SK-N-SH (cell line): ENCODE measurements around the gene HBA1. TPM values are rescaled to one million over a fixed set of nuclear protein-coding genes. Genes with fewer than 3 reads are reported as not detected.
"Not testable (repeated sequence)": the region's sequence is repeated elsewhere in the genome, so short reads cannot be mapped to it uniquely, and the experiment has no call there.

Experiments used
- CTCF ChIA-PET: fragments of 300-600, 350-600 bp; formaldehyde crosslinking; extraction: SDS; loops from one replicate; lab custom pipeline; 2021; lab: Yijun Ruan, JAX
- POLR2A ChIA-PET: fragments of 350-600 bp; sonication (Branson Sonifier 250); formaldehyde crosslinking; extraction: SDS; loops from one replicate; lab custom pipeline; 2020; ENCODE audit warnings: antibody characterized with exemption, inconsistent platforms; lab: Yijun Ruan, JAX
- DNase-seq: peaks from one replicate; pipeline ENCODE4 v3.0.0; 2012
- H2AFZ ChIP-seq: fragments of 200-600 bp; sonication (generic); 2 replicates; pipeline ENCODE4 v1.8.1; 2016; ENCODE audit warnings: antibody characterized with exemption, mild to moderate bottlenecking, low read depth
- H3F3A ChIP-seq: fragments of 200-600 bp; sonication (generic); replicated peaks from 2 replicates; pipeline ENCODE3; 2016; ENCODE audit warnings: antibody characterized with exemption, mild to moderate bottlenecking; ENCODE audit not compliant: insufficient read depth
- H3K27ac ChIP-seq, 2 experiments: fragments of 200-500 bp in 1 of 2; fragments of 200-600 bp in 1 of 2; sonication (Bioruptor generic) in 1 of 2; sonication (generic), shearing (Covaris generic) in 1 of 2; 2 replicates each; pipeline versions ENCODE4 v1.5.1 to v1.6.1; 2014 to 2016; ENCODE audit warnings: low read depth in 2 of 2, inconsistent platforms in 1 of 2, low read length in 1 of 2, mild to moderate bottlenecking in 1 of 2, mixed read lengths in 1 of 2
- H3K27me3 ChIP-seq: fragments of 200-600 bp; sonication (generic), shearing (Covaris generic); 2 replicates; pipeline ENCODE4 v1.6.1; 2016; ENCODE audit warnings: mixed run types; ENCODE audit not compliant: insufficient read depth
- H3K36me3 ChIP-seq, 2 experiments: fragments of 200-500 bp in 1 of 2; fragments of 200-600 bp in 1 of 2; sonication (Bioruptor generic) in 1 of 2; sonication (generic) in 1 of 2; replicated peaks in 1 of 2; 2 replicates each; pipeline versions ENCODE3 to v1.5.1; 2014 to 2016; ENCODE audit warnings: low read length in 1 of 2, mild to moderate bottlenecking in 1 of 2; ENCODE audit not compliant: insufficient read depth in 2 of 2, control insufficient read depth in 1 of 2
- H3K4me1 ChIP-seq, 2 experiments: fragments of 200-500 bp in 1 of 2; fragments of 200-600 bp in 1 of 2; sonication (Bioruptor generic) in 1 of 2; sonication (generic), shearing (Covaris generic) in 1 of 2; 2 replicates each; pipeline versions ENCODE4 v1.5.1 to v1.6.1; 2014 to 2016; ENCODE audit warnings: low read depth in 1 of 2, low read length in 1 of 2, mixed run types in 1 of 2; ENCODE audit not compliant: insufficient read depth in 2 of 2, control insufficient read depth in 1 of 2
- H3K4me2 ChIP-seq: fragments of 200-600 bp; sonication (generic), shearing (Covaris generic); 2 replicates; pipeline ENCODE4 v1.6.1; 2017; ENCODE audit warnings: mixed run types
- H3K4me3 ChIP-seq, 2 experiments: fragments of 200-500 bp in 1 of 2; fragments of 200-600 bp in 1 of 2; sonication (Bioruptor generic) in 1 of 2; sonication (generic), shearing (Covaris generic) in 1 of 2; 2 replicates each; pipeline versions ENCODE4 v1.5.1 to v1.8.1; 2014 to 2016; ENCODE audit warnings: low read depth in 2 of 2, inconsistent platforms in 1 of 2, low read length in 1 of 2, mild to moderate bottlenecking in 1 of 2, mixed read lengths in 1 of 2, moderate library complexity in 1 of 2
- H3K79me2 ChIP-seq: fragments of 200-600 bp; sonication (generic); 2 replicates; pipeline ENCODE4 v1.8.1; 2017; ENCODE audit warnings: mild to moderate bottlenecking; ENCODE audit not compliant: insufficient read depth
- H3K9ac ChIP-seq: fragments of 200-600 bp; sonication (generic); 2 replicates; pipeline ENCODE4 v1.6.1; 2017; ENCODE audit warnings: mixed run types
- H3K9me2 ChIP-seq: fragments of 200-600 bp; sonication (generic); 2 replicates; pipeline ENCODE4 v1.6.1; 2017; ENCODE audit warnings: mixed run types
- H3K9me3 ChIP-seq: fragments of 200-600 bp; sonication (generic); 2 replicates; pipeline ENCODE4 v1.6.1; 2017; ENCODE audit warnings: mixed run types, mild to moderate bottlenecking, moderate library complexity
- H4K20me1 ChIP-seq: fragments of 200-600 bp; sonication (generic); 2 replicates; pipeline ENCODE4 v1.6.1; 2017; ENCODE audit warnings: mild to moderate bottlenecking, mixed run types; ENCODE audit not compliant: insufficient read depth
- CHD2 ChIP-seq: fragments of 150-350 bp; IDR thresholded peaks from 2 replicates; pipeline ENCODE4 v1.6.1; 2018; ENCODE audit warnings: low read length; ENCODE audit not compliant: partially characterized antibody
- EP300 ChIP-seq, 2 experiments: IDR thresholded peaks; 2 replicates each; pipeline versions ENCODE4 v1.4.0 to v1.6.1; 2012; ENCODE audit warnings: borderline replicate concordance in 1 of 2, low read depth in 1 of 2, low read length in 1 of 2
- GABPA ChIP-seq: IDR thresholded peaks from 2 replicates; pipeline ENCODE4 v1.4.0; 2012; ENCODE audit warnings: low read depth, mild to moderate bottlenecking
- NRF1 ChIP-seq: IDR thresholded peaks from 2 replicates; pipeline ENCODE4 v1.6.1; 2012; ENCODE audit warnings: low read depth, mild to moderate bottlenecking, low read length
- TCF12 ChIP-seq: IDR thresholded peaks from 2 replicates; pipeline ENCODE4 v1.4.0; 2012
- WGBS: methylation state at CpG from one replicate; pipeline ENCODE4 v1.1.6; 2017; ENCODE audit warnings: low lambda C conversion rate; 5-methylcytosine and 5-hydroxymethylcytosine counted together
- polyA plus RNA-seq, 3 experiments: library from polyadenylated mRNA; depleted of rRNA; stranded (reverse); fragments of >200 nt; gene quantifications; 2 replicates each; pipeline ENCODE4 v1.2.3, GENCODE V29; 2012
- TF ChIP-seq, protein P1 (sequence below): IDR thresholded peaks from 2 replicates; pipeline ENCODE4 v1.4.0; 2012; ENCODE audit warnings: low read depth
- TF ChIP-seq, protein P2 (sequence below): fragments of 150-350 bp; IDR thresholded peaks from 2 replicates; pipeline ENCODE4 v1.6.1; 2016; ENCODE audit warnings: mild to moderate bottlenecking, low read depth, low read length

HBA1 gene
- not detected in 2 replicates for polyA plus RNA-seq (2012; rRNA removed)
- not detected in 2 replicates for polyA plus RNA-seq (2012; cell fraction: cytosol; rRNA removed)
- polyA plus RNA-seq (2012; cell fraction: nucleus; rRNA removed) = not detected in 2 replicates

DNA sequence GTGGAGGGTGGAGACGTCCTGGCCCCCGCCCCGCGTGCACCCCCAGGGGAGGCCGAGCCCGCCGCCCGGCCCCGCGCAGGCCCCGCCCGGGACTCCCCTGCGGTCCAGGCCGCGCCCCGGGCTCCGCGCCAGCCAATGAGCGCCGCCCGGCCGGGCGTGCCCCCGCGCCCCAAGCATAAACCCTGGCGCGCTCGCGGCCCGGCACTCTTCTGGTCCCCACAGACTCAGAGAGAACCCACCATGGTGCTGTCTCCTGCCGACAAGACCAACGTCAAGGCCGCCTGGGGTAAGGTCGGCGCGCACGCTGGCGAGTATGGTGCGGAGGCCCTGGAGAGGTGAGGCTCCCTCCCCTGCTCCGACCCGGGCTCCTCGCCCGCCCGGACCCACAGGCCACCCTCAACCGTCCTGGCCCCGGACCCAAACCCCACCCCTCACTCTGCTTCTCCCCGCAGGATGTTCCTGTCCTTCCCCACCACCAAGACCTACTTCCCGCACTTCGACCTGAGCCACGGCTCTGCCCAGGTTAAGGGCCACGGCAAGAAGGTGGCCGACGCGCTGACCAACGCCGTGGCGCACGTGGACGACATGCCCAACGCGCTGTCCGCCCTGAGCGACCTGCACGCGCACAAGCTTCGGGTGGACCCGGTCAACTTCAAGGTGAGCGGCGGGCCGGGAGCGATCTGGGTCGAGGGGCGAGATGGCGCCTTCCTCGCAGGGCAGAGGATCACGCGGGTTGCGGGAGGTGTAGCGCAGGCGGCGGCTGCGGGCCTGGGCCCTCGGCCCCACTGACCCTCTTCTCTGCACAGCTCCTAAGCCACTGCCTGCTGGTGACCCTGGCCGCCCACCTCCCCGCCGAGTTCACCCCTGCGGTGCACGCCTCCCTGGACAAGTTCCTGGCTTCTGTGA lies at the start of gene HBA1:
Gene HBA1, plus strand, starts transcription at position 204 of the 906 bp plus-strand sequence. Its CDS starts 37 bp downstream, at position 241.
- H3K79me2 ChIP-seq, H3K4me2 ChIP-seq, H3K27ac ChIP-seq, H3K9me3 ChIP-seq, H2AFZ ChIP-seq, H3K9ac ChIP-seq, H3F3A ChIP-seq, POLR2A ChIA-PET, H3K36me3 ChIP-seq, DNase-seq, H3K4me3 ChIP-seq, H3K9me2 ChIP-seq: not testable (repeated sequence)
- 19% methylated on average over 7 of the region's 88 CpGs for WGBS
- Histone ChIP-seq H3K27me3 (peaks cover 28% of the 10 kb centered on the region), H4K20me1 (peaks cover 15% of the 10 kb centered on the region), H3K4me1 (peaks cover 0 to 10% of the 10 kb centered on the region in 2 experiments; a peak in 1 of 4 replicates)
- CTCF ChIA-PET = interaction anchor here (1.0 to 7.0 kb wide), 3 partner anchors 70 to 186 kb away, joined by 4 to 105 read pairs (median 38); no protein-coding TSS in a partner anchor

DNA sequence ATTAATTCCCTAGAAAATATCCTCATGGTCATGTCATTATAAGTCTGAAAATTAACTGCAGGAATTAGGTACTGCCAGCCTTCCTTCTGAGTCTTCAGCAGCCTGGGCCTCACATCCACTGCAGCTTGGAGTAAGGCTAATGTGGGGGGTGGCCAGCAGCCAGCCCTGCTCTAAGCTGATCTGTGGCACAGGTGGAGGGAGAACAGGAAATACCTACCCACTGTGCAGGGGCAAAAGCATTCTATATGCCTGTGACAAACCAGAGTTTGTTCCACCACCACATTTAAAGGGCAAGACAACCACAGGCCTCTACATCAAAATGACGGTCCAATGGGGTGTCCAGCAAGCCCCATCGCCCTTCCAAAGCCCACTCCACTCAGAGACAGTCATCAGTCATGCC lies 47.4 kb upstream of the HBA1 start:
- DNase-seq = no peak
- TF ChIP-seq NRF1 (no peak), EP300 (IDR thresholded peaks at IDR 0.05; ENCODE audit: borderline replicate concordance in 1 of 2, low read depth in 1 of 2, low read length in 1 of 2) (no peak), GABPA (no peak), TCF12 (no peak), CHD2 (no peak)
- TF ChIP-seq, protein P1, sequence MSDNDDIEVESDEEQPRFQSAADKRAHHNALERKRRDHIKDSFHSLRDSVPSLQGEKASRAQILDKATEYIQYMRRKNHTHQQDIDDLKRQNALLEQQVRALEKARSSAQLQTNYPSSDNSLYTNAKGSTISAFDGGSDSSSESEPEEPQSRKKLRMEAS = no peak
- TF ChIP-seq, protein P2, sequence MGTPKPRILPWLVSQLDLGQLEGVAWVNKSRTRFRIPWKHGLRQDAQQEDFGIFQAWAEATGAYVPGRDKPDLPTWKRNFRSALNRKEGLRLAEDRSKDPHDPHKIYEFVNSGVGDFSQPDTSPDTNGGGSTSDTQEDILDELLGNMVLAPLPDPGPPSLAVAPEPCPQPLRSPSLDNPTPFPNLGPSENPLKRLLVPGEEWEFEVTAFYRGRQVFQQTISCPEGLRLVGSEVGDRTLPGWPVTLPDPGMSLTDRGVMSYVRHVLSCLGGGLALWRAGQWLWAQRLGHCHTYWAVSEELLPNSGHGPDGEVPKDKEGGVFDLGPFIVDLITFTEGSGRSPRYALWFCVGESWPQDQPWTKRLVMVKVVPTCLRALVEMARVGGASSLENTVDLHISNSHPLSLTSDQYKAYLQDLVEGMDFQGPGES = no peak
- no peaks in the 10 kb centered on the region for H3K36me3 ChIP-seq
- no peaks in the 10 kb centered on the region for H3K27me3 ChIP-seq
- no peak overlapping the region for H3K27ac ChIP-seq
- peaks cover 47% of the 10 kb centered on the region for H3K79me2 ChIP-seq
- no peaks in the 10 kb centered on the region for H3K9me2 ChIP-seq
- POLR2A ChIA-PET = no interaction called here
- peaks cover 7% of the 10 kb centered on the region for H3F3A ChIP-seq
- no peak overlapping the region for H3K4me2 ChIP-seq
- WGBS = 100% methylated on average over 1 of the region's 2 CpGs
- CTCF ChIA-PET = interaction anchor here (1.1 to 4.2 kb wide), 5 partner anchors 11 to 106 kb away, joined by 5 to 22 read pairs (median 6); partner anchors contain the start of genes FAM234A and HBQ1
- no peak overlapping the region for H3K9ac ChIP-seq
- H2AFZ ChIP-seq = no peak overlapping the region
- no peaks in the 10 kb centered on the region for H3K4me1 ChIP-seq
- H3K4me3 ChIP-seq = no peak overlapping the region
- no peaks in the 10 kb centered on the region for H4K20me1 ChIP-seq
- H3K9me3 ChIP-seq = no peaks in the 10 kb centered on the region
